OCI-LY7 (cell line): ENCODE data around the gene HVCN1.

Experiments used
- EZH2phosphoT487 ChIP-seq: fragments of 200-600 bp; sonication (generic); IDR thresholded peaks from 2 replicates; pipeline ENCODE4 v1.6.1; 2018; ENCODE audit warnings: low read depth, borderline replicate concordance, mild to moderate bottlenecking, mixed run types, antibody characterized with exemption, low read length, moderate library complexity, mixed read lengths
- TF ChIP-seq, protein P1 (sequence below): fragments of 200-600 bp; sonication (generic); conservative IDR thresholded peaks from 2 replicates; pipeline ENCODE4 v1.5.1; 2014; ENCODE audit warnings: mild to moderate bottlenecking, antibody characterized with exemption, low read length, moderate library complexity, mixed read lengths

DNA sequence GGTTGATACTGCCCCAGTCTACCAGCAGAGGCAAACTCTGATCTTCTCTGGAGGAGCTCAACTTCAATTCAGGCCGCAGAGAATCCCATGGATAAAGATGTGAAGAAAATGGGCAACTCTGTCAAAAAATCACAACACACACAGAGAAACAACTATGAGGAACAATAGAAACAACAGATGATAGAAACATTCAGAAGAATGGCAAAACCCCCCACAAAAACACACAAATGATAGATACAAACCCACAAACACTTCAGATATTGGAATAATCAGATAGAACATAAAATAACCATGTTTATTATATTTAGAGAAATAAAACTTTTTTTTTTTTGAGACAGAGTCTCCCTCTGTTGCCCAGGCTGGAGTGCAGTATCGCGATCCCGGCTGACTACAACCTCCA, 20.0 kb upstream of the HVCN1 start:
- TF ChIP-seq, protein P1, sequence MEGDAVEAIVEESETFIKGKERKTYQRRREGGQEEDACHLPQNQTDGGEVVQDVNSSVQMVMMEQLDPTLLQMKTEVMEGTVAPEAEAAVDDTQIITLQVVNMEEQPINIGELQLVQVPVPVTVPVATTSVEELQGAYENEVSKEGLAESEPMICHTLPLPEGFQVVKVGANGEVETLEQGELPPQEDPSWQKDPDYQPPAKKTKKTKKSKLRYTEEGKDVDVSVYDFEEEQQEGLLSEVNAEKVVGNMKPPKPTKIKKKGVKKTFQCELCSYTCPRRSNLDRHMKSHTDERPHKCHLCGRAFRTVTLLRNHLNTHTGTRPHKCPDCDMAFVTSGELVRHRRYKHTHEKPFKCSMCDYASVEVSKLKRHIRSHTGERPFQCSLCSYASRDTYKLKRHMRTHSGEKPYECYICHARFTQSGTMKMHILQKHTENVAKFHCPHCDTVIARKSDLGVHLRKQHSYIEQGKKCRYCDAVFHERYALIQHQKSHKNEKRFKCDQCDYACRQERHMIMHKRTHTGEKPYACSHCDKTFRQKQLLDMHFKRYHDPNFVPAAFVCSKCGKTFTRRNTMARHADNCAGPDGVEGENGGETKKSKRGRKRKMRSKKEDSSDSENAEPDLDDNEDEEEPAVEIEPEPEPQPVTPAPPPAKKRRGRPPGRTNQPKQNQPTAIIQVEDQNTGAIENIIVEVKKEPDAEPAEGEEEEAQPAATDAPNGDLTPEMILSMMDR, result no peak
- TF ChIP-seq EZH2phosphoT487, result no peak
